Measurements from ENCODE around the gene MGME1. TPM values are rescaled to one million over a fixed set of nuclear protein-coding genes. Genes with fewer than 3 reads are reported as not detected.

The MGME1 gene
- total RNA-seq, 1 donor from 2014 or later: 38.5 TPM

DNA sequence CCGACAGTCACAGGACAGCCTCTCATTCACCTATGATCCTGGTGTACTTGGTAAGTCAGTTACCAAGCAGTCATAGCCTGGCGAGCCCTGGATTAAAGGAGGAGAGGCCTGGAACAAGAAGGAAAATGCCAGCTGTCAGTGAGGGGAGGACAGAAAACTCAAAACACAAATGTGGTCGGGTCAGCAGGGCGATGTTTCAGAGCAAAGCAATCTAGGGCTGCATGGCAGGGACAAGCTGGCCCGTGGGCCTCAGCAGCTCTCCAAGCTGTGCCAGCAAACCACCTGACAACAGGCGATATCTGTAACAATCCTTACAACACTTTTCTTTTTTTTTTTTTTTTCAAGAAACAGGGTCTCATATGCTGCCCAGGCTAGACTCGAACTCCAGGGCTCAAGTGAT, 40.3 kb downstream of the MGME1 start:
- Mint-ChIP-seq H3K27me3 (ENCODE audit: unreplicated experiment) (no peaks in the 10 kb centered on the region), H3K4me3 (ENCODE audit: unreplicated experiment) (no peak overlapping the region), H3K27ac (ENCODE audit: unreplicated experiment) (no peak overlapping the region), H3K36me3 (ENCODE audit: unreplicated experiment) (no peaks in the 10 kb centered on the region), H3K4me1 (ENCODE audit: unreplicated experiment) (peaks cover 19% of the 10 kb centered on the region), H3K9me3 (ENCODE audit: unreplicated experiment) (no peaks in the 10 kb centered on the region)
- no peak for DNase-seq (ENCODE audit: extremely low spot score, unreplicated experiment)
- TF ChIP-seq, protein P1, sequence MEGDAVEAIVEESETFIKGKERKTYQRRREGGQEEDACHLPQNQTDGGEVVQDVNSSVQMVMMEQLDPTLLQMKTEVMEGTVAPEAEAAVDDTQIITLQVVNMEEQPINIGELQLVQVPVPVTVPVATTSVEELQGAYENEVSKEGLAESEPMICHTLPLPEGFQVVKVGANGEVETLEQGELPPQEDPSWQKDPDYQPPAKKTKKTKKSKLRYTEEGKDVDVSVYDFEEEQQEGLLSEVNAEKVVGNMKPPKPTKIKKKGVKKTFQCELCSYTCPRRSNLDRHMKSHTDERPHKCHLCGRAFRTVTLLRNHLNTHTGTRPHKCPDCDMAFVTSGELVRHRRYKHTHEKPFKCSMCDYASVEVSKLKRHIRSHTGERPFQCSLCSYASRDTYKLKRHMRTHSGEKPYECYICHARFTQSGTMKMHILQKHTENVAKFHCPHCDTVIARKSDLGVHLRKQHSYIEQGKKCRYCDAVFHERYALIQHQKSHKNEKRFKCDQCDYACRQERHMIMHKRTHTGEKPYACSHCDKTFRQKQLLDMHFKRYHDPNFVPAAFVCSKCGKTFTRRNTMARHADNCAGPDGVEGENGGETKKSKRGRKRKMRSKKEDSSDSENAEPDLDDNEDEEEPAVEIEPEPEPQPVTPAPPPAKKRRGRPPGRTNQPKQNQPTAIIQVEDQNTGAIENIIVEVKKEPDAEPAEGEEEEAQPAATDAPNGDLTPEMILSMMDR (IDR thresholded peaks at IDR 0.05): no peak

DNA sequence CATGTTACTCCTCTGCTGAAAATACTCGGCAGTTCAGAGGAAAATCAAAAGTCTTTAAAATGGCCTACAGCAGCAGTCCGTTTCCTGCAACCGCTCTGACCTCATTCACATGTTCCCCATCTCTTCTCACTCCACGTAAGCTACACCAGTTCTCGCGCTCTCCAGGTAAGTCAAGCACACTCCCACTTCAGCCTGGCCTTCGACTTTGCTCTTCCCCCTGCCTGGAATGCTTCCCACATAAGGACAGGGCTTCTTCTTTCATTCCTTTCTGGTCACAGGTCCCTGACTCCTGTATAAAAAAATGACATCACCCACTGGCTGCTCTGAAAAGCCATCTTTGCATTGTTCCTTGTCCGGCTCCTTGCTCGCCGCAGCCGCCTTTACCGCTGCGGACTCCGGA, 42.7 kb downstream of the MGME1 start:
- Mint-ChIP-seq H3K27me3 (ENCODE audit: unreplicated experiment) (no peaks in the 10 kb centered on the region), H3K36me3 (ENCODE audit: unreplicated experiment) (no peaks in the 10 kb centered on the region), H3K4me1 (ENCODE audit: unreplicated experiment) (peaks cover 5% of the 10 kb centered on the region), H3K9me3 (ENCODE audit: unreplicated experiment) (no peaks in the 10 kb centered on the region), H3K27ac (ENCODE audit: unreplicated experiment) (no peak overlapping the region), H3K4me3 (ENCODE audit: unreplicated experiment) (no peak overlapping the region)
- TF ChIP-seq, protein P1 (IDR thresholded peaks at IDR 0.05): no peak
- DNase-seq (ENCODE audit: extremely low spot score, unreplicated experiment): no peak

DNA sequence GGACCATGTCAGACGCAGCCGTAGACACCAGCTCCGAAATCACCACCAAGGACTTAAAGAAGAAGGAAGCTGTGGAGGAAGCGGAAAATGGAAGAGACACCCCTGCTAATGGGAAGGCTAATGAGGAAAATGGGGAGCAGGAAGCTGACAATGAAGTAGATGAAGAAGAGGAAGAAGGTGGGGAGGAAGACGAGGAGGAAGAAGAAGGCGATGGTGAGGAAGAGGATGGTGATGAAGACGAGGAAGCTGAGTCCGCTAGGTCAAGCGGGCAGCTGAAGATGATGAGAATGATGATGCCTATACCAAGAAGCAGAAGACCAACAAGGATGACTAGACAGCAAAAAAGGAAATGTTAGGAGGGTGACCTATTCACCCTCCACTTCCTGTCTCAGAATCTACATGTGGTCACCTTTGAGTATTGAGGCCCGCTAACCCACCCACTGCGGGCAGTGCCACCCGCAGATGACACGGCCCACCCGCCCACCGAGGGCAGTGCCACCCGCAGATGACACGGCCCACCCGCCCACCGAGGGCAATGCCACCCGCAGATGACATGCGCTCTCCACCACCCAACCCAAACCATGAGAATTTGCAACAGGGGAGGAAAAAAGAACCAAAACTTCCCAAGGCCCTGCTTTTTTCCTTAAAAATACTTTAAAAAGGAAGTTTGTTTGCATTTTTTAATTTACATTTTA, 43.3 kb downstream of the MGME1 start:
- Mint-ChIP-seq H3K36me3 (ENCODE audit: unreplicated experiment) (no peaks in the 10 kb centered on the region), H3K9me3 (ENCODE audit: unreplicated experiment) (no peaks in the 10 kb centered on the region), H3K27ac (ENCODE audit: unreplicated experiment) (no peak overlapping the region), H3K27me3 (ENCODE audit: unreplicated experiment) (no peaks in the 10 kb centered on the region), H3K4me3 (ENCODE audit: unreplicated experiment) (no peak overlapping the region), H3K4me1 (ENCODE audit: unreplicated experiment) (peaks cover 3% of the 10 kb centered on the region)
- TF ChIP-seq, protein P1 (IDR thresholded peaks at IDR 0.05): no peak
- DNase-seq (ENCODE audit: extremely low spot score, unreplicated experiment): no peak

DNA sequence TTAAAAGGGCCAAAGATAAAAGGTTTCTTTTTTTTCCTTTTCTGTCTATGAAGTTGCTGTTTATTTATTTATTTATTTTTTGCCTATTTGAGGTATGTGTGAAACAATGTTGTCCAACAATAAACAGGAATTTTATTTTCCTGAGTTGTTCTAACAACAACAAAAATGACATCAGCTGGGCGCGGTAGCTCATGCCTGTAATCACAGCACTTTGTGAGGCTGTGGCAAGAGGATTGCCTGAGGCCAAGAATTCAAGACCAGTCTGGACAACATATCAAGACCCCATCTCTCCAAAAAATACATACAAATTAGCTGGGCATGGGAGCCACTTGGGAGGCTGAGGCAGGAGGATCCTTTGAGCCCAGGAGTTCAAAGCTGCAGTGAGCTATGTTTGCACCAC, 44.1 kb downstream of the MGME1 start:
- Mint-ChIP-seq H3K27ac (ENCODE audit: unreplicated experiment) (no peak overlapping the region), H3K36me3 (ENCODE audit: unreplicated experiment) (no peaks in the 10 kb centered on the region), H3K9me3 (ENCODE audit: unreplicated experiment) (no peaks in the 10 kb centered on the region), H3K4me3 (ENCODE audit: unreplicated experiment) (no peak overlapping the region), H3K27me3 (ENCODE audit: unreplicated experiment) (peaks cover 3% of the 10 kb centered on the region), H3K4me1 (ENCODE audit: unreplicated experiment) (peaks cover 3% of the 10 kb centered on the region)
- no peak for DNase-seq (ENCODE audit: extremely low spot score, unreplicated experiment)
- TF ChIP-seq, protein P1 (IDR thresholded peaks at IDR 0.05): no peak

DNA sequence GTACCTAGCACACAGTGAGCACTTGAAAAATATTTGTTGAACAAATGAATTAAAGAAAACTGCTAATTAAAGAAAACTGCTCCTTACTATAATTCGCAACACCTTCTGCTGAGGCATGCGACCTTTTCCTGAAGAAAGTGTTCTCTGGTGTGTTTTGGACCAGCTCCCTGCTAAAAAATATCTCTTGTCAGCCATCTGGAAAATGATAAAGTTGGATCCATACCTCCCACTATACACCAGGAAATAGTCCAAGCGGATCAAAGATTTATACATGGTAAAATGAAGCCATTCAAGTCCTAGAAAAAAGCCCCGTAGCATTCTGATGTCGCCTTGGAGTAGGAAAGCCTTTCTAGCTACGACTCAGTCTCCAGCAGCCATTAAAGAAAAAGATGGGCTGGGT, 45.6 kb downstream of the MGME1 start:
- H3K27ac Mint-ChIP-seq (ENCODE audit: unreplicated experiment): no peak overlapping the region
- TF ChIP-seq, protein P1 (IDR thresholded peaks at IDR 0.05): no peak
- H3K36me3 Mint-ChIP-seq (ENCODE audit: unreplicated experiment): no peaks in the 10 kb centered on the region
- H3K27me3 Mint-ChIP-seq (ENCODE audit: unreplicated experiment): peaks cover 16% of the 10 kb centered on the region
- DNase-seq (ENCODE audit: extremely low spot score, unreplicated experiment): no peak
- peaks cover 3% of the 10 kb centered on the region for H3K4me1 Mint-ChIP-seq (ENCODE audit: unreplicated experiment)
- no peak overlapping the region for H3K4me3 Mint-ChIP-seq (ENCODE audit: unreplicated experiment)
- no peaks in the 10 kb centered on the region for H3K9me3 Mint-ChIP-seq (ENCODE audit: unreplicated experiment)
